Amygdala (tissue), 56 donors: Measurements from ENCODE around the gene WFDC5.

Experiments used
- DNase-seq, 56 donors: peaks; one replicate each; lab custom pipeline; 2025; lab: John Stamatoyannopoulos, UW

The WFDC5 gene

GRCh38 chr20:45060294-45060693 lies 54.7 kb downstream of the WFDC5 start:
- DNase-seq = no peak
